Neural progenitor cell (in vitro differentiated cells): Measurements from ENCODE around the gene SESN3. TPM values are rescaled to one million over a fixed set of nuclear protein-coding genes. Genes with fewer than 3 reads are reported as not detected.
"Not testable (repeated sequence)": the region's sequence is repeated elsewhere in the genome, so short reads cannot be mapped to it uniquely, and the experiment has no call there.

Experiments
- DNase-seq: peaks from one replicate; pipeline ENCODE4 v3.0.0-alpha.2; 2016; ENCODE audit warnings: low spot score
- H2AFZ ChIP-seq: fragments of 200-600 bp; sonication (generic); replicated peaks from 2 replicates; pipeline ENCODE4 v1.6.1; 2016; ENCODE audit warnings: antibody characterized with exemption
- H3F3A ChIP-seq: fragments of 200-600 bp; sonication (generic); 2 replicates; pipeline ENCODE4 v1.6.1; 2016; ENCODE audit warnings: antibody characterized with exemption, low read depth
- H3K27ac ChIP-seq: fragments of 200-600 bp; sonication (generic); 2 replicates; pipeline ENCODE4 v1.5.1; 2016; ENCODE audit warnings: mild to moderate bottlenecking
- H3K27me3 ChIP-seq: fragments of 200-600 bp; sonication (generic); 2 replicates; pipeline ENCODE4 v1.6.1; 2016; ENCODE audit warnings: mild to moderate bottlenecking, moderate library complexity
- H3K36me3 ChIP-seq: fragments of 200-600 bp; sonication (generic); 2 replicates; pipeline ENCODE4 v1.5.1; 2016
- H3K4me1 ChIP-seq: fragments of 200-600 bp; sonication (generic); 2 replicates; pipeline ENCODE4 v1.6.1; 2016; ENCODE audit warnings: mixed run types
- H3K4me2 ChIP-seq: fragments of 200-600 bp; sonication (generic); 2 replicates; pipeline ENCODE4 v1.6.1; 2016
- H3K4me3 ChIP-seq: fragments of 200-600 bp; sonication (generic); 2 replicates; pipeline ENCODE4 v1.5.1; 2016
- H3K79me2 ChIP-seq: fragments of 200-600 bp; sonication (generic); 2 replicates; pipeline ENCODE4 v1.6.1; 2016; ENCODE audit warnings: low read depth
- H3K9ac ChIP-seq: fragments of 200-600 bp; sonication (generic); 2 replicates; pipeline ENCODE4 v1.6.1; 2016
- H3K9me3 ChIP-seq: fragments of 200-600 bp; sonication (generic); 2 replicates; pipeline ENCODE4 v1.5.1; 2016; ENCODE audit warnings: low read depth
- H4K20me1 ChIP-seq: fragments of 200-600 bp; sonication (generic); 2 replicates; pipeline ENCODE4 v1.6.1; 2016; ENCODE audit warnings: low read depth
- H3K27ac Mint-ChIP-seq: 3 replicates; pipeline ENCODE4 v1.8.0; 2021; ENCODE audit warnings: mixed read lengths
- H3K27me3 Mint-ChIP-seq: 2 replicates; pipeline ENCODE4 v1.8.0; 2022; ENCODE audit warnings: low read depth, mild to moderate bottlenecking, inconsistent platforms, moderate library complexity, mixed read lengths; ENCODE audit not compliant: insufficient read depth
- H3K36me3 Mint-ChIP-seq: 3 replicates; pipeline ENCODE4 v1.8.0; 2021; ENCODE audit warnings: mixed read lengths
- H3K4me1 Mint-ChIP-seq: 3 replicates; pipeline ENCODE4 v1.8.0; 2021; ENCODE audit warnings: mixed read lengths
- H3K4me3 Mint-ChIP-seq: 3 replicates; pipeline ENCODE4 v1.8.0; 2021; ENCODE audit warnings: mild to moderate bottlenecking, moderate library complexity, mixed read lengths
- H3K9me3 Mint-ChIP-seq: 3 replicates; pipeline ENCODE4 v1.8.0; 2020; ENCODE audit warnings: mixed read lengths
- EZH2 ChIP-seq: fragments of 200-600 bp; sonication (generic); IDR thresholded peaks from 2 replicates; pipeline ENCODE4 v1.6.1; 2017; ENCODE audit warnings: antibody characterized with exemption, mild to moderate bottlenecking, moderate library complexity
- EZH2phosphoT487 ChIP-seq: fragments of 200-600 bp; sonication (generic); IDR thresholded peaks from 2 replicates; pipeline ENCODE4 v1.6.1; 2017; ENCODE audit warnings: antibody characterized with exemption
- total RNA-seq: library from RNA; depleted of rRNA; stranded (reverse); fragments of >200 nt; gene quantifications from 2 replicates; pipeline ENCODE4 v1.2.3, GENCODE V29; 2015; ENCODE audit warnings: low replicate concordance
- TF ChIP-seq, protein P1 (sequence below): fragments of 200-600 bp; sonication (generic); IDR thresholded peaks from 2 replicates; pipeline ENCODE4 v1.5.1; 2017; ENCODE audit warnings: antibody characterized with exemption, mild to moderate bottlenecking

Gene SESN3
- total RNA-seq, 1 donor from 2014 or later, result 234 TPM

DNA sequence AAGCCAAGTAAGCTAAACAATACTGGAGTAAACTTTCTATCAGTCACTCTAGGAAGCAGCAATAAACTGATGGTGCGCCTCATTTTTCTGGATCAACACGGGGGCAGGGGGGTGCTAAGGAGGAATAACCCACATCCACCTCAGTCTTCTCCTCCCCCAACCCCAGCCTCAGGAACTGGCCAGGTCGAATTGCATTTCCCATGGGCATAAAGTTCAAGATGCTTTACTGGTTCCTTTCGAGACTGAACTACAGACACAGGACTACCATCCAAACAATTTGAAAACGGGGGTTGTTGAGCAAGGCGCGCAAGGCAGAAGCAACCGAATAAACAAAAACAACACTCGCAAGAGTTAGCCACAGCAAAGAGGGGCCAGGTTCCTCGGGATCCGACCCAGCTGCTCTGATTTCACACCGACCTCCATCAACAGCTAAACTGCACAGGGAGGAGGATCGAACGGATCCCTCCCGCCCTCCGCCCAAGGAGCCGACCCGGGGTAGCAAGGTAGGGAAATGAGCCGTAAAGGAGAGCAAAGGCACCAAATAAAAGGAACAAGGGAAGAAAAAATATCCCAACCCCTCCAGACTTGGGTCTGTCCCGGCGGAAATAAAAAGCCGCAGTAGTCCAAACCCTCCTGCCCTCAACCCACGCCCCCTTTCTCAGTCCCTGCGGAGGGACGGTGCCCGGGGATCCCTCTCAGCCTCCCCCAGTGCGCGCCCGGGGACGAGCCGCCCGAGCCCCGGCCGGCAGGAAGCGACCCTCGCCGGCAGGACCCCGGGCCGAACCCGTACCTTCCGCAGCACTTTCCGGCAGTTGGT is 801 bp downstream of the SESN3 start:
- Histone ChIP-seq H3K36me3 (no peaks in the 10 kb centered on the region), H3K9me3 (no peaks in the 10 kb centered on the region), H3K9ac (peak overlapping the region; percentile 80), H3K4me1 (peaks cover 56% of the 10 kb centered on the region), H3K4me3 (peak overlapping the region; percentile 74), H3K4me2 (peak overlapping the region; percentile 91), H3K27me3 (no peaks in the 10 kb centered on the region), H3F3A (peaks cover 41% of the 10 kb centered on the region), H3K27ac (peak overlapping the region; percentile 49), H2AFZ (no peak overlapping the region), H3K79me2 (peaks cover 57% of the 10 kb centered on the region), H4K20me1 (peaks cover 53% of the 10 kb centered on the region)
- Mint-ChIP-seq H3K27ac (peak overlapping the region; percentile 99), H3K9me3 (peaks cover 14% of the 10 kb centered on the region), H3K4me1 (peaks cover 20% of the 10 kb centered on the region), H3K36me3 (peaks cover 16% of the 10 kb centered on the region), H3K4me3 (peak overlapping the region; percentile 99), H3K27me3 (no peaks in the 10 kb centered on the region)
- no peak for TF ChIP-seq EZH2phosphoT487
- DNase-seq, result peak; percentile 53

DNA sequence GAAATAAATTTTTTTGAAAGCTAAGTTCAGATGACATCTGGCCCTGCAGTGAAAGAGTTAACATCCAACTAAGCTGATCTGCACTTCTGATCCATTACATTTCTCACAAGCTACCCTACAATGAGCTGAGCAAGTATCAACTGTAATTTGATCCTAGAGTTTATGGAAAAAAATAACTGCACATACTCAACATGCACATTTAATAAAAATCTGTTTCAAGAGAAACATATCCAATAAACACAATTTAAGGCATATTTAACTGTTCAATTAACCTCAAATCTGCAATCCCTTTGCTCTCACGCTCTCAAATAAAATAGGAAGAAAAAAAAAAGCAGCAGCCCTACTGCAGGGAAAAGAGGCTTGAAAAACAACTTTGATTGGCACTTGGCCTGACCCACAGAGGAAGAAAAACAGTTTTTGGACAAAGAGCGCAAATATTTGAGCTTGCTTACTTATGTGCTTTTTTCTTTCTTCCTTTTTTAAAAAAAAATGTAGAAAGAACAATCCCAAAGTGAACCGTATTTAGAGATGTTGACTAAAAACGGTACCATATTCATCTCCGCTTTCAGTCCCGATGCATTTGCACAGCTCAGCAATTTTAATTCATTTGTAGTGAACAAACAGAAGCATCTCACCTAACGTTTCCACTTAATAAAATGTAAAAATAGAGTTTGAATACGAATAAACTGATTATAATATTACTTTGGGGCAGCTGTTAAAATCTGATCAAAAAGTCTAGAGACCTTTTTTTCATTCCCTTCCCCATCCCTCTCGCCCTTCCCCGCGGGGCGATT is 1.6 kb downstream of the SESN3 start:
- no peaks in the 10 kb centered on the region for H3K27me3 Mint-ChIP-seq
- peak overlapping the region; percentile 74 for H3K4me3 ChIP-seq
- DNase-seq, result no peak
- peak overlapping the region; percentile 49 for H3K27ac ChIP-seq
- no peak overlapping the region for H2AFZ ChIP-seq
- H3K4me3 Mint-ChIP-seq, result peak overlapping the region; percentile 99
- H3K36me3 Mint-ChIP-seq, result peaks cover 23% of the 10 kb centered on the region
- H3K4me2 ChIP-seq, result peak overlapping the region; percentile 91
- no peaks in the 10 kb centered on the region for H3K36me3 ChIP-seq
- H4K20me1 ChIP-seq, result peaks cover 61% of the 10 kb centered on the region
- TF ChIP-seq EZH2, result no peak
- TF ChIP-seq, protein P1, sequence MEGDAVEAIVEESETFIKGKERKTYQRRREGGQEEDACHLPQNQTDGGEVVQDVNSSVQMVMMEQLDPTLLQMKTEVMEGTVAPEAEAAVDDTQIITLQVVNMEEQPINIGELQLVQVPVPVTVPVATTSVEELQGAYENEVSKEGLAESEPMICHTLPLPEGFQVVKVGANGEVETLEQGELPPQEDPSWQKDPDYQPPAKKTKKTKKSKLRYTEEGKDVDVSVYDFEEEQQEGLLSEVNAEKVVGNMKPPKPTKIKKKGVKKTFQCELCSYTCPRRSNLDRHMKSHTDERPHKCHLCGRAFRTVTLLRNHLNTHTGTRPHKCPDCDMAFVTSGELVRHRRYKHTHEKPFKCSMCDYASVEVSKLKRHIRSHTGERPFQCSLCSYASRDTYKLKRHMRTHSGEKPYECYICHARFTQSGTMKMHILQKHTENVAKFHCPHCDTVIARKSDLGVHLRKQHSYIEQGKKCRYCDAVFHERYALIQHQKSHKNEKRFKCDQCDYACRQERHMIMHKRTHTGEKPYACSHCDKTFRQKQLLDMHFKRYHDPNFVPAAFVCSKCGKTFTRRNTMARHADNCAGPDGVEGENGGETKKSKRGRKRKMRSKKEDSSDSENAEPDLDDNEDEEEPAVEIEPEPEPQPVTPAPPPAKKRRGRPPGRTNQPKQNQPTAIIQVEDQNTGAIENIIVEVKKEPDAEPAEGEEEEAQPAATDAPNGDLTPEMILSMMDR, result no peak
- TF ChIP-seq EZH2phosphoT487, result no peak
- H3K27ac Mint-ChIP-seq, result peak overlapping the region; percentile 99
- no peaks in the 10 kb centered on the region for H3K9me3 ChIP-seq
- peaks cover 65% of the 10 kb centered on the region for H3K79me2 ChIP-seq
- H3K9ac ChIP-seq, result peak overlapping the region; percentile 80
- peaks cover 21% of the 10 kb centered on the region for H3K9me3 Mint-ChIP-seq
- peaks cover 36% of the 10 kb centered on the region for H3F3A ChIP-seq
- peaks cover 54% of the 10 kb centered on the region for H3K4me1 ChIP-seq
- H3K27me3 ChIP-seq, result no peaks in the 10 kb centered on the region
- H3K4me1 Mint-ChIP-seq, result peaks cover 20% of the 10 kb centered on the region

DNA sequence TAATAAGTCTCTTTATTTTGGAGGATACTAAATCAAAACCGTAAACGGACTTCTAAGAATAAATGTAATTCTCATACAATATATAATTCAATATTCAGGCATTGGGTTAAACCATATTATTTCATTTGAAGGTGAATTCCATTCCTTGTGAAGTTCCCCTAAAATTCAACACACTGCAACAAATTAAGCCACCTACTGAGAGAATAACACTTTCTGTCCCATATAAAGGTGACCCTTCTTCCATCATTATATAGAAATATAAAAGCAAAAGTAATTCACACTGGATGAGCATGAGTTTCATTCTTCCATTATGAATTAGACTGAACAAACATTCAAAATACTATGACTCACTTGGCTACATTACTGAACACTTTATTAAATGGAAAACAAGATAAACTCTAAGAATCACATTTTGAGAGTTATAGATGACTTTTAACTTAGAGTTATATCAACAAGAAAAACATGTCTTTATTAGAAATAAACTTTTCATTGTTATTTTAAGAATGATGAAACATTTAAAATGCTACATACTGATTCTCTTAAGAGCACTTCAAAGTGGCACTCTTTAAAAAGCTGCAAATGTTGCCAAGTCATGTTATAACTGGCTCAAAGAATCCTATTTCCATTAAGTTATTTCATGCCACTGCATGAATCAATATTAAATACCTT is 2.8 kb downstream of the SESN3 start:
- Histone ChIP-seq H3K4me2 (peak overlapping the region; percentile 91), H3K4me1 (peaks cover 59% of the 10 kb centered on the region), H2AFZ (no peak overlapping the region), H3K27ac (no peak overlapping the region), H3K79me2 (peaks cover 77% of the 10 kb centered on the region), H3K36me3 (no peaks in the 10 kb centered on the region), H3F3A (peaks cover 27% of the 10 kb centered on the region), H3K9me3 (no peaks in the 10 kb centered on the region), H3K27me3 (no peaks in the 10 kb centered on the region), H4K20me1 (peaks cover 73% of the 10 kb centered on the region), H3K9ac (peak overlapping the region; percentile 80), H3K4me3 (peak overlapping the region; percentile 74)
- TF ChIP-seq, protein P1, result no peak
- TF ChIP-seq EZH2, result no peak
- TF ChIP-seq EZH2phosphoT487, result no peak
- Mint-ChIP-seq H3K27ac (no peak overlapping the region), H3K9me3 (peaks cover 27% of the 10 kb centered on the region), H3K27me3 (no peaks in the 10 kb centered on the region), H3K4me3 (peak overlapping the region; percentile 99), H3K4me1 (peaks cover 19% of the 10 kb centered on the region), H3K36me3 (peaks cover 32% of the 10 kb centered on the region)
- DNase-seq, result no peak

DNA sequence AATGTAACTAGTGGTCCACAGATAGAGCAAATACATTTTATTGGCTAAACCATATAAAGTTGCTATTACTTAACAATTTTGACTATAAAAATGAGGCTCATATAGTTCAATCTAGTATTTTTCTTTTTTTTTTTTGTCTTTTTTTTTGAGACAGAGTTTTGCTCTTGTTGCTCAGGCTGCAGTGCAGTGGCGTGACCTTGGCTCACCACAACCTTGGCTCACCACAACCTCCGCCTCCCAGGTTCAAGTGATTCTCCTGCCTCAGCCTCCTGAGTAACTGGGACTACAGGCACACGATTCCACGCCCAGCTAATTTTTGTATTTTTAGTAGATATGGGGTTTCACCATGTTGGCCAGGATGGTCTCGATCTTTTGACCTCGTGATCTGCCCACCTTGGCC is 3.9 kb downstream of the SESN3 start:
- not testable (repeated sequence) for H3K4me3 Mint-ChIP-seq, H3K4me1 Mint-ChIP-seq, H3K9me3 ChIP-seq, H2AFZ ChIP-seq, H3K9ac ChIP-seq, DNase-seq, H3K27ac ChIP-seq, H3K27ac Mint-ChIP-seq, H3K36me3 ChIP-seq, H3K27me3 Mint-ChIP-seq, H3K27me3 ChIP-seq
- Histone ChIP-seq H3K4me3 (peak overlapping the region; percentile 74), H3K4me2 (peak overlapping the region; percentile 91), H3F3A (peaks cover 17% of the 10 kb centered on the region), H3K4me1 (peaks cover 53% of the 10 kb centered on the region), H4K20me1 (peaks cover 85% of the 10 kb centered on the region), H3K79me2 (peaks cover 89% of the 10 kb centered on the region)
- peaks cover 29% of the 10 kb centered on the region for H3K9me3 Mint-ChIP-seq
- peaks cover 34% of the 10 kb centered on the region for H3K36me3 Mint-ChIP-seq
